Lower leg skin (tissue), 4 donors: ENCODE results near the gene SCN3B. TPM values are rescaled to one million over a fixed set of nuclear protein-coding genes. Genes with fewer than 3 reads are reported as not detected.

ENCODE experiments used
- DNase-seq, 2 donors: peaks; one replicate each; pipeline ENCODE4 v3.0.0-alpha.2; 2019; ENCODE audit warnings: low spot score in 2 of 2
- H3K4me3 ChIP-seq: fragments of 200-600 bp; sonication (generic); 2 replicates; pipeline ENCODE4 v1.5.1; 2017; ENCODE audit warnings: mild to moderate bottlenecking, low read depth; ENCODE audit not compliant: poor library complexity, severe bottlenecking
- CTCF ChIP-seq, 3 donors: fragments of 450-650 bp; IDR thresholded peaks; one replicate each; pipeline ENCODE4 v1.5.1; 2016; ENCODE audit warnings: antibody characterized with exemption in 3 of 3, mild to moderate bottlenecking in 3 of 3, moderate library complexity in 2 of 3
- POLR2A ChIP-seq, 2 donors: fragments of 450-650 bp; IDR thresholded peaks; one replicate each; pipeline ENCODE4 v1.6.1; 2016 to 2017; ENCODE audit warnings: antibody characterized with exemption in 2 of 2, mild to moderate bottlenecking in 1 of 2, moderate library complexity in 1 of 2
- WGBS, 2 donors: methylation state at CpG; one replicate each; pipeline ENCODE4 v1.1.5; 2018; 5-methylcytosine and 5-hydroxymethylcytosine counted together
- intact Hi-C: fragments of 100-400 bp; cut with DNase I; formaldehyde crosslinking; loops from one replicate; pipeline ENCODE4 v1.15.0; 2023; ENCODE audit warnings: low total_unique reads
- total RNA-seq, 4 donors: library from RNA; depleted of rRNA; stranded (reverse); fragments of >200 nt; gene quantifications; one replicate each; pipeline ENCODE4 v1.1.0, GENCODE V29; 2016

The SCN3B gene
- total RNA-seq, 4 donors from 2014 or later: 0.51 to 5.1 (median 0.92) TPM

GRCh38 chr11:123594188-123594901 lies 60.1 kb downstream of the SCN3B start:
- TF ChIP-seq CTCF (IDR thresholded peaks at IDR 0.05) (no peak), POLR2A (IDR thresholded peaks at IDR 0.05) (no peak)
- no peak for DNase-seq
- intact Hi-C loops: no loop called here
- H3K4me3 ChIP-seq: no peak overlapping the region
- WGBS, 2 donors: 90 to 92% methylated on average over 8 of the region's 8 CpGs

GRCh38 chr11:123593570-123593969 lies 60.9 kb downstream of the SCN3B start:
- 90 to 91% methylated on average over 5 of the region's 6 CpGs for WGBS, 2 donors
- intact Hi-C loops: no loop called here
- DNase-seq: no peak
- TF ChIP-seq CTCF (IDR thresholded peaks at IDR 0.05) (no peak), POLR2A (IDR thresholded peaks at IDR 0.05) (no peak)
- H3K4me3 ChIP-seq: no peak overlapping the region

- TF ChIP-seq CTCF (IDR thresholded peaks at IDR 0.05) (no peak), POLR2A (IDR thresholded peaks at IDR 0.05) (no peak)
- WGBS, 2 donors: 49 to 53% methylated on average over 9 of the region's 11 CpGs
- DNase-seq: no peak
- no peak overlapping the region for H3K4me3 ChIP-seq
- intact Hi-C loops: no loop called here
These were observed 64.0 kb downstream of the SCN3B start for GRCh38 chr11:123590296-123590912.

GRCh38 chr11:123588864-123589262 lies 65.6 kb downstream of the SCN3B start:
- intact Hi-C loops: no loop called here
- TF ChIP-seq POLR2A (IDR thresholded peaks at IDR 0.05): no peak
- TF ChIP-seq CTCF (IDR thresholded peaks at IDR 0.05): no peak
- 94 to 97% methylated on average over 5 of the region's 5 CpGs for WGBS, 2 donors
- H3K4me3 ChIP-seq: no peak overlapping the region
- DNase-seq: no peak

GRCh38 chr11:123588117-123588863 lies 66.1 kb downstream of the SCN3B start:
- 57 to 59% methylated on average over 14 of the region's 14 CpGs for WGBS, 2 donors
- TF ChIP-seq POLR2A (IDR thresholded peaks at IDR 0.05) (no peak), CTCF (IDR thresholded peaks at IDR 0.05) (no peak)
- no peak for DNase-seq
- no peak overlapping the region for H3K4me3 ChIP-seq
- intact Hi-C loops: no loop called here
